ENCODE results near the gene PCBP3.
"Not testable (repeated sequence)": the region's sequence is repeated elsewhere in the genome, so short reads cannot be mapped to it uniquely, and the experiment has no call there.

Gene PCBP3

GRCh38 chr21:45940091-45940490 is 296.6 kb downstream of the PCBP3 start:
- DNase-seq, result no peak

- no peak for DNase-seq
Observed at GRCh38 chr21:45940621-45941337, 297.3 kb downstream of the PCBP3 start.

DNA sequence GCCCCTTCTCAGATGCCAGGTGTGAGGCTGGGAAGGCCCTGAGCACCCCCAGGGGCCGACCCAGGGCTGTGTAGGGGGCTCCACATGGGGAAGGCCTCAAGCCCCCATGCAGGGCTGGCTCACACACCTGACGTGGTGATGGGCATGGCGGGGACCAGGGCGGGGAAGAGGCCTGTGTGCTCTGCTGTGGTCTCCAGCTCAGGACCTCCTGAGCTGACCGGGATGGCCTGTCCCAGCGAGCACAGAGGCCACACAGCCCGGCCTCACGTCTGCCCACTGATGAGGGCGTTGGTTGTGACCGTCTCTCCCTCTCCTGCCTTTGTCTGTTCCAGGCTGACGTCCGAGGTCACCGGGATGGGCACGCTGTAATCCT is 297.8 kb downstream of the PCBP3 start:
- DNase-seq, result no peak

- DNase-seq, result no peak
Observed at GRCh38 chr21:45941717-45942546, 298.4 kb downstream of the PCBP3 start.

DNA sequence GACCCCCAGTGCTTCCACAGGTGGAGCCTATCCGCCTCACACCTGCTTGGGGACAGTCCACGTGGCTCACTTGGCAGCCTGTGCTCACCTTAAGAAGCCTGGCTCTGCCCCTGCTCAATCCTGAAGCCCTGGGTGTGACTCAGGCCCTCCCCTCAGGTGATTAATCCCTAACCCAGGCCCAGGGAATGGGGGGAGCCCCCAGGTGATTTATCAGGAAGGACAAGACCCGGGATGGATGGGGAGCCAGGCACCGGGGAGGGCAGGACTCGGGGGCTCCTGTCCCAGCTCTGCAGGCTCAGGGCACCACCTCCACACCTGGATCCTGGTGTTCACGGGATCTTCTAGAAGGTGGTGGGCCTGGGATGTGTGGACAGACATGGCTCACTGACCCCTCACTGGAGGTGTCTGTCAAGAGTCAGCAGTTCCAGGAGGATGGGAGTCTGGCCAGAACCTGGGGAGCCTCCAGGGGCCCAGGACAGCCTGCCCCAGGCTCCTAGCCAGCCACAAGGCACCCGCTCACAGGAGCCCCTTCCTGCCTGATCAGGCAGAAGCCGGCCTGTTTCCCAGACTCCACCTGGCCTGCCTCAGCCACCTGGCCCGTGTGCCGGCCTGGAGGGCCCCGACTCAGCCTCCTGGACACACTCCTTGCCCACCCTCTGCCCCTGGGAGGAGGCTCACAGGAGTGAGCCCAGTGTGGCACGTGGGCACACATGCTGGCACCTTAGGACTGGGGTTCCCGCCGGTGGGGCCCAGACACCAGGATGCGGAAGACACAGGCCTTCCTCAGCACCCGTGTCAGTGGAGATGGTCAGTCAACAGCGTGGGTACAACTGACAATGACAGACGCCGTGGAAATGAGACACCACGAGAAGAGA is 299.5 kb downstream of the PCBP3 start:
- DNase-seq, result no peak

DNA sequence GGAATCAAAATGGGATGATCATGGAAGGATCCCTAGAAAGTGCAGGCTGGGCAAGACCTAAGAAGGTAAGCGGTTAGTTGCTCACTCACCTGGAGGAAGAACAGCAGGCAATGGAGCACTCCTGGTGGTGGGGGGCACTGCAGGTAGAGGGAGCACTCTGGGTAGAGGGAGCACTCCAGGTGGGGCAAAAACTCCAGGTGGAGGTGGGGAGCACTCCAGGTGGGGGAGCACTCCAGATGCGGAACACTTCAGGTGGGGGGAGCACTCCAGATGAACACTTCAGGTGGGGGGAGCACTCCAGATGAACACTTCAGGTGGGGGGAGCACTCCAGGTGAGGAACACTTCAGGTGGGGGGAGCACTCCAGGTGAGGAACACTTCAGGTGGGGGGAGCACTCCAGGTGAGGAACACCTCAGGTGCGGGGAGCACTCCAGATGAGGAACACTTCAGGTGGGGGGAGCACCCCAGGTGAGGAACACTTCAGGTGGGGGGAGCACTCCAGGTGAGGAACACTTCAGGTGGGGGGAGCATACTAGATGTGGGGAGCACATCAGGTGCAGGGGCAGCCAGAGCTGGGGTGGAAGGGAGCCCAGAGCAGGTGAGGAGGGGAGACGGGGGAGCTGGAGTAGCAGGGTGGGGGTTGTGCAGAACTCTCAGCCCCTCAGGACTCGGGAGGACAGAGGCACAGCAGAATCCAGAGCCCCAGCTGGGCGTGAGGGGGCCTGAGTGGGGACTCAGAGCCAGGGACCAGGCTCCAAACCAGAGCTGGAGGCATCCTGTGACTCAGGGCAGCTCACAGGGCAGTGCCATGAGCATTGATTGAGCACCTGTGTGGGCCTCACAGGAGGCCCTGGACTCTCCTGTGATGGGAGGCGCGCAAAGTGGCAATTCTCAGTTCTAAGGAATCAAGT is 300.4 kb downstream of the PCBP3 start:
- no peak for DNase-seq

GRCh38 chr21:45944601-45945000 is 301.1 kb downstream of the PCBP3 start:
- DNase-seq, result no peak

- no peak for DNase-seq
Observed at GRCh38 chr21:45945066-45945867, 301.7 kb downstream of the PCBP3 start.

- no peak for DNase-seq
Observed at GRCh38 chr21:45945868-45946210, 302.3 kb downstream of the PCBP3 start.

GRCh38 chr21:45947296-45947695 is 303.8 kb downstream of the PCBP3 start:
- DNase-seq, result no peak

DNA sequence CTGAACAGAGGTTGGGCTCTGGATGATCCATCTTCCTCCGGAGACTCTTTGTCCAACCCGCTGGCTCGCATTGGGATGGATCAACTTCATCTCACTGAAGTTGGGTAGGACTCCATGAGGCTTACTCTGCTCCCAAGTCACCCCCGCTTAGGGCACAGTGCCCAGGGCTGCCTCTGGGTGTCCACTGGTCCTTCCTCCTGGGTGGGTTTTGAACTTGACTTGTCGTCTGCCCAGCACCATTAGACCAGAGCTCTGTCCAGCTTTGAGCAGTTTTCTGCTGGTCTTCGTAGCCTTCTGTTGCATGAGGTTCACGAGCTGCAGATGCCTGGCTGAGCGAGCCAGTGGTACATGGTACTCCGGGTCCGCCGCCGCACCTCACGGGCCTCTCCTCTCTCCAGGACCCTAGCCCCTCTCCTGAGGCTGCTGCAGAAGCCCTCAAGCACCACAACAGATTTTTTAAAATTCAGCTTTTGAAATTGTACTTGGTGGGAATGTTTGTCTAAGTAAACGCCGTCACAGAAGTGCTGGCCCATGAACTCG is 304.3 kb downstream of the PCBP3 start:
- DNase-seq, result no peak

DNA sequence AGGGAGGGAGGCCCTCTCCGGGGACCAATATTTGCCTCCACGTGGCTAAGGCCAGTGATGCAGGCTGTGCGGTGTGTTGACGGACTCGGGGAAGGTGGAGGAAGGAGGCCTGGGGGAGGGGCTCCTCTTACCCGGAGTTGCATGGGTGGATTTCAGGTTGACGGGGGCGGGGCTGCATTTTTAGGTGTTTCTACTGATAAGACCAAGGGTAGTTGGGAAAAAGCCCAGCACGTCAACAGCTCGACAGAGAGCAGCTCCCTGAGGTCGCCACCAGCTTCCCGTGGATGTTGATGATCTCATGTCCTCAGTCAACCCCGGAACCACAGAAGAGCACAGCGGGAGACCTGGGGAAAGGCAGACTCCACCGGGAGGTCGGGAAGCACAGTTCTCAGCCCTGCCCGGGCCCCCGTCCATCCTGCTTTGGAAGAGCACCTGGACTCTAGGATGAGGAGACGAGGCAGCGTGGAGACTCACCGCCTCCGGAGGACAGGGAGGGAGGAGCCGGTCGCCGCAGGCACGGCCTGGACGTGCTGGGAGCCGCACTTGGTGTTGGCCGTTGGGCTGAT is 305.1 kb downstream of the PCBP3 start:
- no peak for DNase-seq

GRCh38 chr21:45949928-45950739 is 306.6 kb downstream of the PCBP3 start:
- DNase-seq, result no peak

DNA sequence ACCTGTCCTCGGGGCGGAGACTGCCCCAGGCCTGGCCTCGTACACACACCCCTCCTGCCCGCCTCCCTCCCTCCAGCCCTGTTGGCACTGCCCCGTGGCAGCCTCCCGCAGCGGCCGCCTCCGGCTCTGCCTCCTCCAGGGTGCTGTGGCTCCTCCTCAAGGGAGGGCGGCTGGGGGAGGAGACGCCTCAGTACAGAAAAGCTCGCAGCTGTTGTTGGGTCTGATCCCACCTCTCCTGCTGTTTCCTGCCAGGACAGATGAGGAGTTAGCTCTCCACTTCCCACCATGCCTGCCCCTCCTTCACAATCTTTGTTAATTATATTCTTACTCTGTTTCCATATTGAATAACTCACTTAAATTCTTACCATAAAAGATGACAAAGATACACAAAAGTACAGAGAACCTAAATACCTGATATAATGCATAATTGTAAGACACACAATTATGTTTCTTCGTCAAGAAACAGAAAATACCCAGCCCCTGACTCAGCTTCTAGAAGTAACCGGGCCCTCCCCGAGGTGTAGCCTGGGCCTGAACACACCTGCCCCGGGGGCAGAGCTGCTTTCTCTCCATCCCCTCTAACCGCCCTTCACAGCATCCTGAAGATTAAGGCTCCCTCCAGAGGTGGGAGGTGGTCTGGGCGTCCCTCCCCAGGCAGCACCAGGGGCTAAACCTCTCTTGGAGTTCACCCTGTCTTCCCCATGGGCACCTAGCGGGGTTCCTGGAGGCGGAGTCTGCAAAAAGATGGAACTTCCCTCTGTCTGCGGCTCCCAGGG is 307.4 kb downstream of the PCBP3 start:
- DNase-seq, result no peak

DNA sequence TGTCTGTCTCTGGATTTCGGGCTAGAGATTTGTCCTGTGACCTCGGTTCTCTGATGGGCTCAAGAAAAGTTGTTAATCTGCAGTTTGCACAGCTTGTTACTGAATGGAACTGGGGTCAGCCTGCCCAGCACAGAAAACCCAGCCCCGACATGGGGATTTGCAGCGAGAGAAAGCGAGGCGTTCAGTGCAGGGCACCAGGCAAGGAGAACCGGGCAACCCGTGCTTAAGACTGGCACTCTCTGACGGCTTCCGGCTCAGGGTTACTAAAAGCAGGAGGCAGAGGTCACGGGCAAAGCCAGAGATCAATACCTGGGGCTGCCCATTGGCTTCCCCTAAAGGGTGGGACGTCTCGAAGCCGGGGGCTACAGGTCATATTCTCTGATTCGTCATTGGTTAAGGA is 308.2 kb downstream of the PCBP3 start:
- DNase-seq, result no peak

- not testable (repeated sequence) for DNase-seq
Observed at GRCh38 chr21:45952527-45952926, 309.0 kb downstream of the PCBP3 start.

GRCh38 chr21:45952974-45953373 is 309.4 kb downstream of the PCBP3 start:
- no peak for DNase-seq

DNA sequence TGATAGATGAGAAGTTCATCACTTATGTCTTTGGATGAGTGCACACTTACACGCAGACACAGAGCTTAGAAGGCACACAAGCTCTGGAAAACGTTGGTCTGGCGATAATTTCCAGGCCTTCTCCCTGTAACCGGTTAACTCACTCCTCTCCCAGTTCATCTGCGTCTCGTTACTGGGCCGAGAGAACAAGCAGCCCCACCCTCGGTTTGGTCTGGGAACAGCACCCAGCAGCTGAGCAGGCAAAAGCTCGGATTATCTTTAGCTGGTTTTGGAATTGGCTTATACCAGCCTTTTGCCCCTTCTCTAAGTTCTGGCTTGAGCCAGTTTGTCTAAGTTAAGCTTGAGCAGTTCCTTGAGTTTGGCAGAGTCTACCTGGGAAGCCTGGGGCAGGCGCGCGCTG is 310.7 kb downstream of the PCBP3 start:
- DNase-seq, result no peak

DNA sequence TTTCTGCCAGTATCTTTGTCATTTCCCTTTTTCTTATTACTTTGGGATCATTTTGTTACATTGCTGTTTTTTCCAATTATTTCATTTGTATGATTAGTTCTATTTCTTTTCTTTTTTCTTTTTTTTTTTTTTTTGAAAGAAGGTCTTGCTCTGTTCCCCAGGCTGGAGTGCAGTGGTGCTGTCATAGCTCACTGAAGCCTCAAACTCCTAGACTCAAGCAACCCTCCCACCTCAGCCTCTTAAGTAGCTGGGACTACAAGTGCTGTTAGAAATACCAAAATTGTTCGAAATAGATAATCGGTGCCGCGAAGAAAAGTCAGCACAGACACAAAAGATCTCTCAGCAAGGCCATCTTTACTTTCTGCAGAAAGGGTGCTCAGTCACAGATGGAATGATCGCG is 311.4 kb downstream of the PCBP3 start:
- no peak for DNase-seq

Measured in cerebellar nuclear complex (tissue), 1 donor.